ENCODE results near the gene KIF25. TPM values are rescaled to one million over a fixed set of nuclear protein-coding genes. Genes with fewer than 3 reads are reported as not detected.

The KIF25 gene
- total and polyA plus RNA-seq, 4 experiments from 2014 or later: not detected

- Histone ChIP-seq H3K27ac (ENCODE audit: low read depth, low read length) (no peak overlapping the region), H3K4me3 (ENCODE audit: low read length in 2 of 2) (no peak overlapping the region), H3K4me1 (ENCODE audit: insufficient read depth, low read length) (no peaks in the 10 kb centered on the region), H3K27me3 (ENCODE audit: insufficient read depth, low read length) (no peaks in the 10 kb centered on the region), H3K9me3 (ENCODE audit: control insufficient read depth in 1 of 2, low read length in 2 of 2) (no peaks in the 10 kb centered on the region), H3K36me3 (ENCODE audit: insufficient read depth, low read length) (no peaks in the 10 kb centered on the region)
- CTCF ChIA-PET (ENCODE audit: partially characterized antibody): no interaction called here
- DNase-seq: no peak
- Mint-ChIP-seq H3K4me3 (no peak overlapping the region), H3K4me1 (no peaks in the 10 kb centered on the region), H3K9me3 (peaks cover 0 to 5% (median 0%) of the 10 kb centered on the region in 8 donors), H3K36me3 (no peaks in the 10 kb centered on the region), H3K27me3 (peaks cover 9 to 12% of the 10 kb centered on the region in 2 donors), H3K27ac (no peak overlapping the region)
- POLR2A ChIA-PET (ENCODE audit: partially characterized antibody): no interaction called here
- intact Hi-C loops (cut with micrococcal nuclease): no loop called here
Observed at GRCh38 chr6:168028181-168028580, 30.7 kb downstream of the KIF25 start.

- peaks cover 0 to under 1% (median 0%) of the 10 kb centered on the region in 4 donors for H3K4me1 Mint-ChIP-seq
- H3K9me3 Mint-ChIP-seq: peaks cover 0 to 9% (median 0%) of the 10 kb centered on the region in 8 donors
- ChIA-PET POLR2A (ENCODE audit: partially characterized antibody) (no interaction called here), CTCF (ENCODE audit: partially characterized antibody) (no interaction called here)
- no peaks in the 10 kb centered on the region for H3K36me3 Mint-ChIP-seq
- Histone ChIP-seq H3K4me3 (ENCODE audit: low read length in 2 of 2) (no peak overlapping the region), H3K36me3 (ENCODE audit: insufficient read depth, low read length) (no peaks in the 10 kb centered on the region), H3K27me3 (ENCODE audit: insufficient read depth, low read length) (no peaks in the 10 kb centered on the region), H3K9me3 (ENCODE audit: control insufficient read depth in 1 of 2, low read length in 2 of 2) (no peaks in the 10 kb centered on the region), H3K4me1 (ENCODE audit: insufficient read depth, low read length) (no peaks in the 10 kb centered on the region), H3K27ac (ENCODE audit: low read depth, low read length) (no peak overlapping the region)
- H3K4me3 Mint-ChIP-seq: no peak overlapping the region
- H3K27ac Mint-ChIP-seq: no peak overlapping the region
- H3K27me3 Mint-ChIP-seq: peaks cover 10 to 14% of the 10 kb centered on the region in 2 donors
- intact Hi-C loops (cut with micrococcal nuclease): no loop called here
- DNase-seq: no peak
Observed at GRCh38 chr6:168029459-168030217, 32.2 kb downstream of the KIF25 start.

GRCh38 chr6:168030218-168030746 lies 32.8 kb downstream of the KIF25 start:
- DNase-seq: no peak
- Mint-ChIP-seq H3K4me1 (peaks cover 0 to 4% (median 0%) of the 10 kb centered on the region in 4 donors), H3K27me3 (peaks cover 14 to 15% of the 10 kb centered on the region in 2 donors), H3K27ac (no peak overlapping the region), H3K4me3 (no peak overlapping the region), H3K9me3 (peaks cover 0 to 7% (median 0%) of the 10 kb centered on the region in 8 donors), H3K36me3 (no peaks in the 10 kb centered on the region)
- H3K9me3 ChIP-seq (ENCODE audit: control insufficient read depth in 1 of 2, low read length in 2 of 2): no peaks in the 10 kb centered on the region
- H3K27me3 ChIP-seq (ENCODE audit: insufficient read depth, low read length): no peaks in the 10 kb centered on the region
- POLR2A ChIA-PET (ENCODE audit: partially characterized antibody): no interaction called here
- H3K36me3 ChIP-seq (ENCODE audit: insufficient read depth, low read length): no peaks in the 10 kb centered on the region
- CTCF ChIA-PET (ENCODE audit: partially characterized antibody): no interaction called here
- intact Hi-C loops (cut with micrococcal nuclease): no loop called here
- no peak overlapping the region for H3K4me3 ChIP-seq (ENCODE audit: low read length in 2 of 2)
- H3K4me1 ChIP-seq (ENCODE audit: insufficient read depth, low read length): no peaks in the 10 kb centered on the region
- no peak overlapping the region for H3K27ac ChIP-seq (ENCODE audit: low read depth, low read length)

GRCh38 chr6:168030908-168031307 lies 33.4 kb downstream of the KIF25 start:
- Mint-ChIP-seq H3K4me1 (peaks cover 0 to 10% (median 0%) of the 10 kb centered on the region in 4 donors), H3K9me3 (peaks cover 0 to 7% (median 0%) of the 10 kb centered on the region in 8 donors), H3K27me3 (peaks cover 14 to 17% of the 10 kb centered on the region in 2 donors), H3K4me3 (no peak overlapping the region), H3K27ac (no peak overlapping the region), H3K36me3 (no peaks in the 10 kb centered on the region)
- intact Hi-C loops (cut with micrococcal nuclease): no loop called here
- Histone ChIP-seq H3K4me1 (ENCODE audit: insufficient read depth, low read length) (no peaks in the 10 kb centered on the region), H3K36me3 (ENCODE audit: insufficient read depth, low read length) (no peaks in the 10 kb centered on the region), H3K9me3 (ENCODE audit: control insufficient read depth in 1 of 2, low read length in 2 of 2) (no peaks in the 10 kb centered on the region), H3K4me3 (ENCODE audit: low read length in 2 of 2) (no peak overlapping the region), H3K27me3 (ENCODE audit: insufficient read depth, low read length) (peaks cover 4% of the 10 kb centered on the region), H3K27ac (ENCODE audit: low read depth, low read length) (no peak overlapping the region)
- ChIA-PET POLR2A (ENCODE audit: partially characterized antibody) (no interaction called here), CTCF (ENCODE audit: partially characterized antibody) (no interaction called here)
- no peak for DNase-seq

- no peaks in the 10 kb centered on the region for H3K9me3 ChIP-seq (ENCODE audit: control insufficient read depth in 1 of 2, low read length in 2 of 2)
- POLR2A ChIA-PET (ENCODE audit: partially characterized antibody): no interaction called here
- no peak overlapping the region for H3K27ac Mint-ChIP-seq
- peaks cover 4% of the 10 kb centered on the region for H3K27me3 ChIP-seq (ENCODE audit: insufficient read depth, low read length)
- peaks cover 0 to 14% (median 2%) of the 10 kb centered on the region in 4 donors for H3K4me1 Mint-ChIP-seq
- H3K4me3 Mint-ChIP-seq: no peak overlapping the region
- no peaks in the 10 kb centered on the region for H3K36me3 ChIP-seq (ENCODE audit: insufficient read depth, low read length)
- no peak for DNase-seq
- CTCF ChIA-PET (ENCODE audit: partially characterized antibody): no interaction called here
- H3K4me3 ChIP-seq (ENCODE audit: low read length in 2 of 2): no peak overlapping the region
- H3K9me3 Mint-ChIP-seq: peaks cover 0 to 7% (median under 1%) of the 10 kb centered on the region in 8 donors
- no peaks in the 10 kb centered on the region for H3K36me3 Mint-ChIP-seq
- H3K27ac ChIP-seq (ENCODE audit: low read depth, low read length): no peak overlapping the region
- no peaks in the 10 kb centered on the region for H3K4me1 ChIP-seq (ENCODE audit: insufficient read depth, low read length)
- peaks cover 16% of the 10 kb centered on the region in 2 donors for H3K27me3 Mint-ChIP-seq
- intact Hi-C loops (cut with micrococcal nuclease): no loop called here
Observed at GRCh38 chr6:168031411-168031971, 34.0 kb downstream of the KIF25 start.

- intact Hi-C loops (cut with micrococcal nuclease): no loop called here
- peaks cover 17 to 18% of the 10 kb centered on the region in 2 donors for H3K27me3 Mint-ChIP-seq
- no peaks in the 10 kb centered on the region for H3K36me3 ChIP-seq (ENCODE audit: insufficient read depth, low read length)
- POLR2A ChIA-PET (ENCODE audit: partially characterized antibody): no interaction called here
- peaks cover 0 to 14% (median 2%) of the 10 kb centered on the region in 4 donors for H3K4me1 Mint-ChIP-seq
- H3K4me3 Mint-ChIP-seq: no peak overlapping the region
- H3K9me3 ChIP-seq (ENCODE audit: control insufficient read depth in 1 of 2, low read length in 2 of 2): no peaks in the 10 kb centered on the region
- no peaks in the 10 kb centered on the region for H3K36me3 Mint-ChIP-seq
- H3K27ac ChIP-seq (ENCODE audit: low read depth, low read length): no peak overlapping the region
- H3K27ac Mint-ChIP-seq: no peak overlapping the region
- no peak for DNase-seq
- no peak overlapping the region for H3K4me3 ChIP-seq (ENCODE audit: low read length in 2 of 2)
- CTCF ChIA-PET (ENCODE audit: partially characterized antibody): no interaction called here
- H3K4me1 ChIP-seq (ENCODE audit: insufficient read depth, low read length): no peaks in the 10 kb centered on the region
- H3K27me3 ChIP-seq (ENCODE audit: insufficient read depth, low read length): peaks cover 4% of the 10 kb centered on the region
- H3K9me3 Mint-ChIP-seq: peaks cover 0 to 8% (median 2%) of the 10 kb centered on the region in 8 donors
Observed at GRCh38 chr6:168032005-168032760, 34.7 kb downstream of the KIF25 start.

GRCh38 chr6:168033791-168034190 lies 36.3 kb downstream of the KIF25 start:
- intact Hi-C loops (cut with micrococcal nuclease): no loop called here
- peaks cover 0 to 14% (median 2%) of the 10 kb centered on the region in 4 donors for H3K4me1 Mint-ChIP-seq
- Histone ChIP-seq H3K36me3 (ENCODE audit: insufficient read depth, low read length) (no peaks in the 10 kb centered on the region), H3K4me3 (ENCODE audit: low read length in 2 of 2) (no peak overlapping the region), H3K4me1 (ENCODE audit: insufficient read depth, low read length) (no peaks in the 10 kb centered on the region), H3K27ac (ENCODE audit: low read depth, low read length) (no peak overlapping the region), H3K9me3 (ENCODE audit: control insufficient read depth in 1 of 2, low read length in 2 of 2) (no peaks in the 10 kb centered on the region), H3K27me3 (ENCODE audit: insufficient read depth, low read length) (peaks cover 4% of the 10 kb centered on the region)
- ChIA-PET CTCF (ENCODE audit: partially characterized antibody) (no interaction called here), POLR2A (ENCODE audit: partially characterized antibody) (no interaction called here)
- DNase-seq: no peak
- no peak overlapping the region for H3K27ac Mint-ChIP-seq
- H3K9me3 Mint-ChIP-seq: peaks cover 0 to 20% (median 10%) of the 10 kb centered on the region in 8 donors
- no peaks in the 10 kb centered on the region for H3K36me3 Mint-ChIP-seq
- peak overlapping the region in 1 of 8 donors; percentile 23 for H3K4me3 Mint-ChIP-seq
- peaks cover 20 to 25% of the 10 kb centered on the region in 2 donors for H3K27me3 Mint-ChIP-seq
